Breast epithelium (tissue), 4 donors: ENCODE results near the gene DOCK3. TPM values are rescaled to one million over a fixed set of nuclear protein-coding genes. Genes with fewer than 3 reads are reported as not detected.

Experiments
- DNase-seq, 2 donors: peaks; one replicate each; pipeline ENCODE4 v3.0.0-alpha.2; 2019; ENCODE audit warnings: low spot score in 2 of 2
- H3K27ac ChIP-seq, 2 donors: fragments of 200-600 bp; sonication (generic) in 1 of 2; one replicate each; pipeline ENCODE4 v1.5.1; 2016 to 2019; ENCODE audit warnings: mild to moderate bottlenecking in 1 of 2
- H3K27me3 ChIP-seq, 2 donors: fragments of 200-600 bp; sonication (generic) in 1 of 2; one replicate each; pipeline versions ENCODE4 v1.5.1 to v1.6.0; 2017 to 2019; ENCODE audit warnings: control low read depth in 1 of 2, mild to moderate bottlenecking in 1 of 2
- H3K36me3 ChIP-seq: fragments of 200-600 bp; one replicate; pipeline ENCODE4 v1.5.1; 2019
- H3K4me1 ChIP-seq, 2 donors: fragments of 200-600 bp; sonication (generic); one replicate each; pipeline ENCODE4 v1.5.1; 2016 to 2019; ENCODE audit warnings: control low read depth in 1 of 2
- H3K4me3 ChIP-seq, 3 donors: fragments of 200-600 bp; sonication (generic); 1 replicate in 2 of 3; 2 replicates in 1 of 3; pipeline ENCODE4 v1.5.1; 2016 to 2019; ENCODE audit warnings: mild to moderate bottlenecking in 3 of 3, moderate library complexity in 2 of 3
- H3K9me3 ChIP-seq, 2 donors: fragments of 200-600 bp; sonication (generic) in 1 of 2; one replicate each; pipeline ENCODE4 v1.5.1; 2016 to 2019; ENCODE audit warnings: control low read depth in 1 of 2
- CTCF ChIP-seq, 3 donors: fragments of 450-650 bp; IDR thresholded peaks; one replicate each; pipeline ENCODE4 v1.5.1; 2016 to 2017; ENCODE audit warnings: antibody characterized with exemption in 3 of 3, mild to moderate bottlenecking in 3 of 3, moderate library complexity in 3 of 3
- POLR2A ChIP-seq: fragments of 450-650 bp; IDR thresholded peaks from one replicate; pipeline ENCODE4 v1.6.1; 2016; ENCODE audit warnings: antibody characterized with exemption, mild to moderate bottlenecking, moderate library complexity
- POLR2AphosphoS5 ChIP-seq, 3 donors: sonication (generic); formaldehyde crosslinking; IDR thresholded peaks; one replicate each; pipeline ENCODE4 v1.6.1; 2017; ENCODE audit warnings: antibody characterized with exemption in 3 of 3
- intact Hi-C: fragments of 100-400 bp; cut with DNase I; formaldehyde crosslinking; loops from one replicate; pipeline ENCODE4 v1.15.1; 2023; ENCODE audit warnings: low total_unique reads
- total RNA-seq, 3 donors: library from RNA; depleted of rRNA; stranded (reverse); fragments of >200 nt; gene quantifications; one replicate each; pipeline ENCODE4 v1.1.0, GENCODE V29; 2016

The DOCK3 gene
- total RNA-seq, 3 donors from 2014 or later, result 0.64 to 0.73 (median 0.66) TPM

DNA sequence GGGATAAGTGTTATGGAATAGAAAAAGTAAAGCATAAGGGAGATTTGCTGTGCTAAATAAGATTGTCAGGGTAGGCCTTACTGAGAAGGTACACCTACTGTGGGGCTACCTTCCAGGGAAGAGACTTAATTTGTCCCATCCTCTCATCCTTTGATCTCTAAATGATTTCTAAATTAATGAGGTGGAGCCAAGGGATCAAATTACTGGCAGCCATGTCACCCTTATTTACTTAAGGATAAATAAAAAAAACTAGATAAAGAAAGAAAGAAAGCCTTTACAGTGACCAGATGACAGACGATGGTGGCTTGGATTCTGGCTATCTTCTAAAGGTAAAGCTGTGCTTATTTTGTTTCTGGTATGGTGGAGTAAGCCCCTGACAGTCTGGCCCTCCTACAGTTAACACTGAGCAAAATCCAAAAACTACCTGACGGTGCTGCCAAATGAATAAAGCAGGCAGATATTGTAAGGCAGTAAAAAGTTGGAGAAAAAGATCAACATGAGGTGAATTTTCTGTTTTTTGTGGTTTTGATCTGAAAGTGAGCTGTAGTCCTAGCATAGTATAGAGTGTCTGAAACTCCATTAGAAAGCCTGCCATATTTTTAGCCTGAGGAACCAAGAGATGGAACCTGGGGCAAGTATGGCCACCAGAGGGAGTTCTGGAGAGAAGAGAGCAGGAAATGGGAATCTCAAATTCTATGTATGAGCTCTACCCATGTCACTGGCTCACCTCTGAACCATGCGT lies 425.2 kb downstream of the DOCK3 start:
- H3K27me3 ChIP-seq, result no peaks in the 10 kb centered on the region
- no peak for TF ChIP-seq POLR2A
- TF ChIP-seq POLR2AphosphoS5 (IDR thresholded peaks at IDR 0.05), result no peak
- TF ChIP-seq CTCF (IDR thresholded peaks at IDR 0.05), result peak; percentile 18 to 51 (median 43)
- H3K4me1 ChIP-seq, result no peaks in the 10 kb centered on the region
- no peak overlapping the region for H3K27ac ChIP-seq
- no peak overlapping the region for H3K4me3 ChIP-seq
- intact Hi-C loops, result no loop called here
- H3K9me3 ChIP-seq, result no peaks in the 10 kb centered on the region
- H3K36me3 ChIP-seq, result no peaks in the 10 kb centered on the region
- DNase-seq, result no peak

DNA sequence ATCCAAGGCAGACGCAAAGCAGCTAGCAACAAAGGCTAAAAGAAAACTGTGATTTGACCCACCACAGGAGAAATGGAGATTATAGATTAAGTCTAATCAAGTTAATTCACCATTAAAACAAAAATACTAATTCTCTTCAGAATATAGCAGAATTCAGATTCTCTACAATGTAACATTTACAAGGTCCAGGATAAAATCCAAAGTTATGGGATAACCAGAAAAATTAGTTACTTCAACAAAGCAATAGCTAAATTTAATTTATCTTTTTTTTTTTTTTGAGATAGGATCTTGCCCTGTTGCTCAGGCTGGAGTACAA lies 425.8 kb downstream of the DOCK3 start:
- H3K4me1 ChIP-seq, result no peaks in the 10 kb centered on the region
- H3K4me3 ChIP-seq, result no peak overlapping the region
- H3K27me3 ChIP-seq, result no peaks in the 10 kb centered on the region
- H3K27ac ChIP-seq, result no peak overlapping the region
- H3K9me3 ChIP-seq, result no peaks in the 10 kb centered on the region
- no peak for TF ChIP-seq POLR2AphosphoS5 (IDR thresholded peaks at IDR 0.05)
- no peak for TF ChIP-seq CTCF (IDR thresholded peaks at IDR 0.05)
- no peak for TF ChIP-seq POLR2A
- intact Hi-C loops, result no loop called here
- DNase-seq, result no peak
- no peaks in the 10 kb centered on the region for H3K36me3 ChIP-seq

DNA sequence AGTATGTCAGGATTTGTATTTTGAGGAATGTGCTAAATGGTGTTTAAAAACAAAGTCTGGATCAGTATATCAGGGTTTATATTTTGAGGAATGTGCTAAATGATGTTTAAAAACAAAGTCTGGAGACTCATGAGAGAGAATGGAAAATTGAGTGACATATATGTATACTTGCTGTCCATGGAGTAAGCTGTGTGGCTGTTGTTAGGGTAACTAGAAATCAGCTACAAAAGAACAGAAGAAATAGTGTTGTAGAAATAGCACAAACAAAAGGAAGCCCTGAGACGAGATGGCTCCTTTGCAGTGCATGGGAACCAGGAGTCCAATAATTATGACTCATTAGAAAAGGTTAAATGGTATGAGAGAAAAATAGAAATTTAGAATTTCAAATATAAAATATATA lies 427.7 kb downstream of the DOCK3 start:
- Histone ChIP-seq H3K36me3 (no peaks in the 10 kb centered on the region), H3K9me3 (no peaks in the 10 kb centered on the region), H3K4me3 (no peak overlapping the region), H3K27ac (no peak overlapping the region), H3K4me1 (no peaks in the 10 kb centered on the region), H3K27me3 (no peaks in the 10 kb centered on the region)
- DNase-seq, result no peak
- intact Hi-C loops, result no loop called here
- TF ChIP-seq POLR2A (no peak), CTCF (IDR thresholded peaks at IDR 0.05) (no peak), POLR2AphosphoS5 (IDR thresholded peaks at IDR 0.05) (no peak)

- DNase-seq, result no peak
- Histone ChIP-seq H3K9me3 (peaks cover 0 to 11% of the 10 kb centered on the region in 2 donors), H3K4me1 (no peaks in the 10 kb centered on the region), H3K27me3 (no peaks in the 10 kb centered on the region), H3K4me3 (no peak overlapping the region), H3K36me3 (no peaks in the 10 kb centered on the region), H3K27ac (no peak overlapping the region)
- no peak for TF ChIP-seq POLR2A
- TF ChIP-seq CTCF (IDR thresholded peaks at IDR 0.05), result no peak
- TF ChIP-seq POLR2AphosphoS5 (IDR thresholded peaks at IDR 0.05), result no peak
- intact Hi-C loops, result no loop called here
Observed at GRCh38 chr3:51106242-51106876, 431.6 kb downstream of the DOCK3 start.

GRCh38 chr3:51110586-51110985 lies 435.9 kb downstream of the DOCK3 start:
- TF ChIP-seq POLR2A, result no peak
- TF ChIP-seq CTCF (IDR thresholded peaks at IDR 0.05), result no peak
- TF ChIP-seq POLR2AphosphoS5 (IDR thresholded peaks at IDR 0.05), result no peak

More at GRCh38 chr3:51110586-51110985, 435.9 kb downstream of the DOCK3 start:
- no peaks in the 10 kb centered on the region for H3K36me3 ChIP-seq
- H3K4me1 ChIP-seq, result no peaks in the 10 kb centered on the region
- H3K9me3 ChIP-seq, result peaks cover under 1 to 11% of the 10 kb centered on the region in 2 donors
- no peak for DNase-seq
- no peak overlapping the region for H3K27ac ChIP-seq
- H3K4me3 ChIP-seq, result no peak overlapping the region
- no peaks in the 10 kb centered on the region for H3K27me3 ChIP-seq
- intact Hi-C loops, result no loop called here
